ENCODE results near the gene PFDN2. TPM values are rescaled to one million over a fixed set of nuclear protein-coding genes. Genes with fewer than 3 reads are reported as not detected.

The PFDN2 gene
- total RNA-seq, 1 experiment from 2014 or later: 34.1 TPM

- peaks cover 60% of the 10 kb centered on the region for H3K4me1 ChIP-seq (ENCODE audit: low read length)
- H3K27me3 ChIP-seq (ENCODE audit: low read length): no peaks in the 10 kb centered on the region
- H3K36me3 ChIP-seq (ENCODE audit: insufficient read depth, low read length): 0 out of 2 replicates have a peak, but pooled peaks cover 3% of the 10 kb centered on the region
- no peak overlapping the region for H2AFZ ChIP-seq (ENCODE audit: low read length)
- peak overlapping the region; percentile 6; the same call in 1 of the 2 replicates for H3K9ac ChIP-seq (ENCODE audit: low read length)
- H3K4me3 ChIP-seq (ENCODE audit: low read length): no peak overlapping the region
- H3K79me2 ChIP-seq (ENCODE audit: low read length): peaks cover 19% of the 10 kb centered on the region
- no peak for DNase-seq
- no peaks in the 10 kb centered on the region for H4K20me1 ChIP-seq (ENCODE audit: insufficient read depth, low read depth, low read length)
- peak overlapping the region; percentile 17 for H3K4me2 ChIP-seq (ENCODE audit: low read depth, low read length, poor library complexity, severe bottlenecking)
- H3K27ac ChIP-seq (ENCODE audit: low read length): no peak overlapping the region
- H3K9me3 ChIP-seq (ENCODE audit: low read length): no peaks in the 10 kb centered on the region
- no peaks in the 10 kb centered on the region for H3K9me2 ChIP-seq (replicated peaks; ENCODE audit: insufficient read depth, low read length)
Observed at GRCh38 chr1:161161652-161162051, 43.8 kb upstream of the PFDN2 start.

- peaks cover 20% of the 10 kb centered on the region for H3K79me2 ChIP-seq (ENCODE audit: low read length)
Observed at GRCh38 chr1:161160671-161161145, 42.9 kb upstream of the PFDN2 start.

GRCh38 chr1:161159913-161160243 is 42.0 kb upstream of the PFDN2 start:
- peak overlapping the region; percentile 74 for H3K27ac ChIP-seq (ENCODE audit: low read length)
- no peaks in the 10 kb centered on the region for H3K9me3 ChIP-seq (ENCODE audit: low read length)
- peak overlapping the region; percentile 95 for H3K4me3 ChIP-seq (ENCODE audit: low read length)
- DNase-seq: no peak
- peak overlapping the region; percentile 65; the same call in 1 of the 2 replicates for H2AFZ ChIP-seq (ENCODE audit: low read length)
- H3K79me2 ChIP-seq (ENCODE audit: low read length): peaks cover 28% of the 10 kb centered on the region
- no peaks in the 10 kb centered on the region for H4K20me1 ChIP-seq (ENCODE audit: insufficient read depth, low read depth, low read length)
- peak overlapping the region; percentile 98 for H3K4me2 ChIP-seq (ENCODE audit: low read depth, low read length, poor library complexity, severe bottlenecking)
- H3K9ac ChIP-seq (ENCODE audit: low read length): peak overlapping the region; percentile 98
- peaks cover 53% of the 10 kb centered on the region for H3K4me1 ChIP-seq (ENCODE audit: low read length)
- no peaks in the 10 kb centered on the region for H3K9me2 ChIP-seq (replicated peaks; ENCODE audit: insufficient read depth, low read length)
- H3K27me3 ChIP-seq (ENCODE audit: low read length): no peaks in the 10 kb centered on the region
- H3K36me3 ChIP-seq (ENCODE audit: insufficient read depth, low read length): 0 out of 2 replicates have a peak, but pooled peaks cover 3% of the 10 kb centered on the region

More at GRCh38 chr1:161160671-161161145, 42.9 kb upstream of the PFDN2 start:
- peaks cover 54% of the 10 kb centered on the region for H3K4me1 ChIP-seq (ENCODE audit: low read length)
- no peak overlapping the region for H2AFZ ChIP-seq (ENCODE audit: low read length)
- peak overlapping the region; percentile 98 for H3K9ac ChIP-seq (ENCODE audit: low read length)
- peak overlapping the region; percentile 95; the same call in 1 of the 2 replicates for H3K4me3 ChIP-seq (ENCODE audit: low read length)
- H3K27ac ChIP-seq (ENCODE audit: low read length): no peak overlapping the region
- DNase-seq: no peak
- no peaks in the 10 kb centered on the region for H3K9me3 ChIP-seq (ENCODE audit: low read length)
- H3K36me3 ChIP-seq (ENCODE audit: insufficient read depth, low read length): 0 out of 2 replicates have a peak, but pooled peaks cover 3% of the 10 kb centered on the region
- no peaks in the 10 kb centered on the region for H3K27me3 ChIP-seq (ENCODE audit: low read length)
- peak overlapping the region; percentile 98 for H3K4me2 ChIP-seq (ENCODE audit: low read depth, low read length, poor library complexity, severe bottlenecking)
- H4K20me1 ChIP-seq (ENCODE audit: insufficient read depth, low read depth, low read length): no peaks in the 10 kb centered on the region
- no peaks in the 10 kb centered on the region for H3K9me2 ChIP-seq (replicated peaks; ENCODE audit: insufficient read depth, low read length)

- peak; percentile 97 for DNase-seq
- peaks cover 53% of the 10 kb centered on the region for H3K4me1 ChIP-seq (ENCODE audit: low read length)
- H3K4me2 ChIP-seq (ENCODE audit: low read depth, low read length, poor library complexity, severe bottlenecking): peak within 1 kb of the TSS; percentile 98
- peak within 1 kb of the TSS; percentile 74 for H3K27ac ChIP-seq (ENCODE audit: low read length)
- peak within 1 kb of the TSS; percentile 98 for H3K9ac ChIP-seq (ENCODE audit: low read length)
- peaks cover 34% of the 10 kb centered on the region for H3K79me2 ChIP-seq (ENCODE audit: low read length)
- H2AFZ ChIP-seq (ENCODE audit: low read length): peak within 1 kb of the TSS; percentile 69; the same call in 1 of the 2 replicates
- no peaks in the 10 kb centered on the region for H3K9me3 ChIP-seq (ENCODE audit: low read length)
- no peaks in the 10 kb centered on the region for H3K9me2 ChIP-seq (replicated peaks; ENCODE audit: insufficient read depth, low read length)
- no peaks in the 10 kb centered on the region for H4K20me1 ChIP-seq (ENCODE audit: insufficient read depth, low read depth, low read length)
- 0 out of 2 replicates have a peak, but pooled peaks cover 3% of the 10 kb centered on the region for H3K36me3 ChIP-seq (ENCODE audit: insufficient read depth, low read length)
- peak within 1 kb of the TSS; percentile 95 for H3K4me3 ChIP-seq (ENCODE audit: low read length)
- H3K27me3 ChIP-seq (ENCODE audit: low read length): no peaks in the 10 kb centered on the region
Observed at GRCh38 chr1:161159087-161159912, 41.5 kb upstream of the PFDN2 start, which contains the start of gene USP21. TSS of gene USP21 (plus strand) at chr1:161159500. CDS start at chr1:161160641, 1,141 bp downstream.

- H3K9me2 ChIP-seq (replicated peaks; ENCODE audit: insufficient read depth, low read length): no peaks in the 10 kb centered on the region
- H3K9me3 ChIP-seq (ENCODE audit: low read length): no peaks in the 10 kb centered on the region
- H3K79me2 ChIP-seq (ENCODE audit: low read length): peaks cover 37% of the 10 kb centered on the region
- no peaks in the 10 kb centered on the region for H4K20me1 ChIP-seq (ENCODE audit: insufficient read depth, low read depth, low read length)
- H2AFZ ChIP-seq (ENCODE audit: low read length): peak overlapping the region; percentile 69; the same call in 1 of the 2 replicates
- H3K4me2 ChIP-seq (ENCODE audit: low read depth, low read length, poor library complexity, severe bottlenecking): peak overlapping the region; percentile 98
- peak overlapping the region; percentile 98 for H3K9ac ChIP-seq (ENCODE audit: low read length)
- no peaks in the 10 kb centered on the region for H3K27me3 ChIP-seq (ENCODE audit: low read length)
- peaks cover 49% of the 10 kb centered on the region for H3K4me1 ChIP-seq (ENCODE audit: low read length)
- peak overlapping the region; percentile 95 for H3K4me3 ChIP-seq (ENCODE audit: low read length)
- no peak for DNase-seq
- H3K27ac ChIP-seq (ENCODE audit: low read length): peak overlapping the region; percentile 8; the same call in 1 of the 2 replicates
- H3K36me3 ChIP-seq (ENCODE audit: insufficient read depth, low read length): 0 out of 2 replicates have a peak, but pooled peaks cover 3% of the 10 kb centered on the region
Observed at GRCh38 chr1:161158316-161159010, 40.6 kb upstream of the PFDN2 start.

- H3K4me1 ChIP-seq (ENCODE audit: low read length): peaks cover 52% of the 10 kb centered on the region
Observed at GRCh38 chr1:161157867-161158266, 40.0 kb upstream of the PFDN2 start.

GRCh38 chr1:161153682-161154337 is 36.0 kb upstream of the PFDN2 start, which contains the start of gene UFC1:
TSS of gene UFC1 (plus strand) at chr1:161153978. CDS start at chr1:161153998, 20 bp downstream.
- H3K79me2 ChIP-seq (ENCODE audit: low read length): peaks cover 18% of the 10 kb centered on the region
- H3K4me1 ChIP-seq (ENCODE audit: low read length): peaks cover 25% of the 10 kb centered on the region
- H4K20me1 ChIP-seq (ENCODE audit: insufficient read depth, low read depth, low read length): no peaks in the 10 kb centered on the region
- DNase-seq: peak; percentile 96
- no peaks in the 10 kb centered on the region for H3K9me3 ChIP-seq (ENCODE audit: low read length)
- peak within 1 kb of the TSS; percentile 87 for H2AFZ ChIP-seq (ENCODE audit: low read length)
- peak within 1 kb of the TSS; percentile 84 for H3K27ac ChIP-seq (ENCODE audit: low read length)
- H3K4me2 ChIP-seq (ENCODE audit: low read depth, low read length, poor library complexity, severe bottlenecking): peak within 1 kb of the TSS; percentile 69
- H3K9me2 ChIP-seq (replicated peaks; ENCODE audit: insufficient read depth, low read length): no peaks in the 10 kb centered on the region
- H3K27me3 ChIP-seq (ENCODE audit: low read length): no peaks in the 10 kb centered on the region
- H3K36me3 ChIP-seq (ENCODE audit: insufficient read depth, low read length): 0 out of 2 replicates have a peak, but pooled peaks cover 3% of the 10 kb centered on the region
- peak within 1 kb of the TSS; percentile 84 for H3K9ac ChIP-seq (ENCODE audit: low read length)
- H3K4me3 ChIP-seq (ENCODE audit: low read length): peak within 1 kb of the TSS; percentile 90

More at GRCh38 chr1:161157867-161158266, 40.0 kb upstream of the PFDN2 start:
- Histone ChIP-seq H3K9me3 (ENCODE audit: low read length) (no peaks in the 10 kb centered on the region), H3K27me3 (ENCODE audit: low read length) (no peaks in the 10 kb centered on the region), H3K4me3 (ENCODE audit: low read length) (no peak overlapping the region), H3K27ac (ENCODE audit: low read length) (no peak overlapping the region), H3K79me2 (ENCODE audit: low read length) (peaks cover 37% of the 10 kb centered on the region), H4K20me1 (ENCODE audit: insufficient read depth, low read depth, low read length) (no peaks in the 10 kb centered on the region), H3K36me3 (ENCODE audit: insufficient read depth, low read length) (0 out of 2 replicates have a peak, but pooled peaks cover 3% of the 10 kb centered on the region), H3K9ac (ENCODE audit: low read length) (no peak overlapping the region), H3K4me2 (ENCODE audit: low read depth, low read length, poor library complexity, severe bottlenecking) (no peak overlapping the region), H3K9me2 (replicated peaks; ENCODE audit: insufficient read depth, low read length) (no peaks in the 10 kb centered on the region), H2AFZ (ENCODE audit: low read length) (no peak overlapping the region)
- DNase-seq: peak; percentile 62
